ENCODE measurements around the gene PFAS.

PFAS gene

GRCh38 chr17:8267480-8268147, 18.5 kb downstream of the PFAS start:
- no peak for DNase-seq

GRCh38 chr17:8268550-8269298, 19.6 kb downstream of the PFAS start:
- no peak for DNase-seq

- no peak for DNase-seq
These were observed 23.3 kb downstream of the PFAS start for GRCh38 chr17:8272421-8272820.

- DNase-seq = no peak
These were observed 24.9 kb downstream of the PFAS start for GRCh38 chr17:8273884-8274444.

GRCh38 chr17:8274816-8275215, 25.7 kb downstream of the PFAS start:
- DNase-seq = no peak

- no peak for DNase-seq
These were observed 26.6 kb downstream of the PFAS start for GRCh38 chr17:8275421-8276290.

GRCh38 chr17:8277317-8277716, 28.2 kb downstream of the PFAS start:
- no peak for DNase-seq

- DNase-seq = no peak
These were observed 33.3 kb downstream of the PFAS start for GRCh38 chr17:8282345-8282744.

GRCh38 chr17:8283356-8283755, 34.3 kb downstream of the PFAS start:
- DNase-seq = no peak

- no peak for DNase-seq
These were observed 35.0 kb downstream of the PFAS start for GRCh38 chr17:8284126-8284525.

GRCh38 chr17:8285270-8286181, 36.4 kb downstream of the PFAS start:
- DNase-seq = no peak

GRCh38 chr17:8287651-8288335, 38.7 kb downstream of the PFAS start:
- DNase-seq = peak; percentile 21

GRCh38 chr17:8288336-8289102, 39.4 kb downstream of the PFAS start, which contains the start of gene RANGRF:
Gene RANGRF (plus strand): TSS chr17:8288670. CDS start chr17:8288789, 119 bp downstream.
- peak; percentile 86 for DNase-seq

- peak; percentile 45 for DNase-seq
These were observed 40.0 kb downstream of the PFAS start for GRCh38 chr17:8289103-8289397.

- no peak for DNase-seq
These were observed 41.0 kb downstream of the PFAS start for GRCh38 chr17:8290043-8290442.

GRCh38 chr17:8292639-8293395, 43.7 kb downstream of the PFAS start:
- no peak for DNase-seq

GRCh38 chr17:8294361-8294760, 45.3 kb downstream of the PFAS start:
- DNase-seq = no peak

GRCh38 chr17:8294814-8295316, 45.8 kb downstream of the PFAS start:
- DNase-seq = no peak

GRCh38 chr17:8300226-8300625, 51.1 kb downstream of the PFAS start:
- no peak for DNase-seq

All from NCI-H748 treated with DMSO at 0.1 percent for 48 hours (cell line).